SIG-M5 treated with dmso at 0.1 percent for 504 hours (cell line): ENCODE results near the gene CCER1.
"Not testable (repeated sequence)": the region's sequence is repeated elsewhere in the genome, so short reads cannot be mapped to it uniquely, and the experiment has no call there.

Experiments used
- DNase-seq: peaks from one replicate; lab custom pipeline; 2025; ENCODE audit not compliant: unreplicated experiment; lab: John Stamatoyannopoulos, UW

Gene CCER1

GRCh38 chr12:90954921-90955320 lies at the start of gene CCER1:
CCER1 (minus strand) TSS chr12:90955176; CDS start chr12:90954742, 434 bp downstream.
- DNase-seq, result no peak

GRCh38 chr12:91003737-91004136 lies 48.8 kb upstream of the CCER1 start:
- no peak for DNase-seq

- DNase-seq, result no peak
Measured at GRCh38 chr12:91001306-91001705, 46.3 kb upstream of the CCER1 start.

- no peak for DNase-seq
Measured at GRCh38 chr12:90999966-91000365, 45.0 kb upstream of the CCER1 start.

- no peak for DNase-seq
Measured at GRCh38 chr12:90999527-90999926, 44.6 kb upstream of the CCER1 start.

- DNase-seq, result no peak
Measured at GRCh38 chr12:90995010-90995409, 40.0 kb upstream of the CCER1 start.

GRCh38 chr12:90991952-90992465 lies 37.0 kb upstream of the CCER1 start:
- DNase-seq, result no peak

- no peak for DNase-seq
Measured at GRCh38 chr12:90990611-90991010, 35.6 kb upstream of the CCER1 start.

GRCh38 chr12:90989686-90990111 lies 34.7 kb upstream of the CCER1 start:
- DNase-seq, result no peak

- no peak for DNase-seq
Measured at GRCh38 chr12:90987520-90987919, 32.5 kb upstream of the CCER1 start.

- no peak for DNase-seq
Measured at GRCh38 chr12:90987101-90987500, 32.1 kb upstream of the CCER1 start.

GRCh38 chr12:90985331-90985730 lies 30.4 kb upstream of the CCER1 start:
- DNase-seq, result not testable (repeated sequence)

GRCh38 chr12:90984114-90984513 lies 29.1 kb upstream of the CCER1 start:
- no peak for DNase-seq

GRCh38 chr12:90982170-90982569 lies 27.2 kb upstream of the CCER1 start:
- DNase-seq, result no peak

GRCh38 chr12:90979951-90980350 lies 25.0 kb upstream of the CCER1 start:
- no peak for DNase-seq

GRCh38 chr12:90979019-90979418 lies 24.0 kb upstream of the CCER1 start:
- DNase-seq, result no peak

- peak; percentile 47 for DNase-seq
Measured at GRCh38 chr12:90978117-90978770, 23.3 kb upstream of the CCER1 start.

- DNase-seq, result no peak
Measured at GRCh38 chr12:90977224-90977623, 22.2 kb upstream of the CCER1 start.

- no peak for DNase-seq
Measured at GRCh38 chr12:90974286-90974685, 19.3 kb upstream of the CCER1 start.

- no peak for DNase-seq
Measured at GRCh38 chr12:90972226-90972625, 17.2 kb upstream of the CCER1 start.

GRCh38 chr12:90970911-90971310 lies 15.9 kb upstream of the CCER1 start:
- DNase-seq, result no peak

- no peak for DNase-seq
Measured at GRCh38 chr12:90970471-90970870, 15.5 kb upstream of the CCER1 start.

GRCh38 chr12:90969851-90970250 lies 14.9 kb upstream of the CCER1 start:
- no peak for DNase-seq
